Epithelial cell of esophagus (primary cell): ENCODE data around the gene CLGN.

Experiments used
- DNase-seq: peaks from one replicate; pipeline ENCODE4 v3.0.0; 2010; ENCODE audit warnings: low read depth
- H3K4me3 ChIP-seq: 2 replicates; pipeline ENCODE4 v1.5.1; 2011; ENCODE audit warnings: mild to moderate bottlenecking, low read length, control low read depth
- TF ChIP-seq, protein P1 (sequence below): IDR thresholded peaks from 2 replicates; pipeline ENCODE4 v1.5.1; 2011; ENCODE audit warnings: low read depth, mild to moderate bottlenecking, low read length, control low read depth, inconsistent platforms; ENCODE audit not compliant: insufficient read depth; ENCODE audit errors: missing control alignments

Gene CLGN

DNA sequence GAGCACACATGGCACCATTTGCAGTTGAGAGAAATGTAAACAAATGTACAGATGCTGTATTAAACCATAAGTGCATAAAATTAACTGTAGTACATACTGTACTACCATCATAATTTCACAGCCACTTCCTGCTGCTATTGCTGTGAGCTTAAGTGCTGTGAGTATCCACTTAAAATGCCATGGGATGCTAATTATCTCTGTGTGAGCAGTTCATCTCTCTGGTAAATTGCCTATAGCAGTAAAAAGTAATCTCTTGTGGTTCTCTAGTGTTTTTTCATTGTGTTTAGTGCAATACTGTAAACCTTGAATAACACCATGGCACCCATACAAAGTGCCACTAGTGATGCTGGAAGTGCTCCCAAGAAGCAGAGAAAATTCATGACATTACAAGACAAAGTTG, 63.9 kb downstream of the CLGN start:
- H3K4me3 ChIP-seq = no peak overlapping the region
- no peak for DNase-seq
- TF ChIP-seq, protein P1, sequence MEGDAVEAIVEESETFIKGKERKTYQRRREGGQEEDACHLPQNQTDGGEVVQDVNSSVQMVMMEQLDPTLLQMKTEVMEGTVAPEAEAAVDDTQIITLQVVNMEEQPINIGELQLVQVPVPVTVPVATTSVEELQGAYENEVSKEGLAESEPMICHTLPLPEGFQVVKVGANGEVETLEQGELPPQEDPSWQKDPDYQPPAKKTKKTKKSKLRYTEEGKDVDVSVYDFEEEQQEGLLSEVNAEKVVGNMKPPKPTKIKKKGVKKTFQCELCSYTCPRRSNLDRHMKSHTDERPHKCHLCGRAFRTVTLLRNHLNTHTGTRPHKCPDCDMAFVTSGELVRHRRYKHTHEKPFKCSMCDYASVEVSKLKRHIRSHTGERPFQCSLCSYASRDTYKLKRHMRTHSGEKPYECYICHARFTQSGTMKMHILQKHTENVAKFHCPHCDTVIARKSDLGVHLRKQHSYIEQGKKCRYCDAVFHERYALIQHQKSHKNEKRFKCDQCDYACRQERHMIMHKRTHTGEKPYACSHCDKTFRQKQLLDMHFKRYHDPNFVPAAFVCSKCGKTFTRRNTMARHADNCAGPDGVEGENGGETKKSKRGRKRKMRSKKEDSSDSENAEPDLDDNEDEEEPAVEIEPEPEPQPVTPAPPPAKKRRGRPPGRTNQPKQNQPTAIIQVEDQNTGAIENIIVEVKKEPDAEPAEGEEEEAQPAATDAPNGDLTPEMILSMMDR = no peak

DNA sequence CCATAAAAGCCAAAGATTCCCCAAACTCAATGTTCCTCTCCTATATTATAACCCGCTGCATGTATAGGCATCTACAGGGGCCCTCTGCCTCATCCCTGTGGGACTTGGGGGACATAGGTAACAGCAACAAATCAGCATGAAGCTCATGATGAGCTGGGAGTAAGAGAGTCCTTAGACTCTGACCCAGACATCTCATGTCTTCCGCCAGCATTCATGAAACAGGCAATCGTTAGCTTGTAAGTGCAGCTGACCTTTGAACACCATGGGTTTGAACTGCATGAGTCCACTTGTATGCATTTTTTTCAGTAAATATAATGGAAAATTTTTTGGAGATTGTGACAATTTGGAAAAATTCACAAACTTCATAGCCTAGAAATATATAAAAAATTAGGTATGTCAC, 64.4 kb downstream of the CLGN start:
- TF ChIP-seq, protein P1 = no peak
- H3K4me3 ChIP-seq = no peak overlapping the region
- no peak for DNase-seq

DNA sequence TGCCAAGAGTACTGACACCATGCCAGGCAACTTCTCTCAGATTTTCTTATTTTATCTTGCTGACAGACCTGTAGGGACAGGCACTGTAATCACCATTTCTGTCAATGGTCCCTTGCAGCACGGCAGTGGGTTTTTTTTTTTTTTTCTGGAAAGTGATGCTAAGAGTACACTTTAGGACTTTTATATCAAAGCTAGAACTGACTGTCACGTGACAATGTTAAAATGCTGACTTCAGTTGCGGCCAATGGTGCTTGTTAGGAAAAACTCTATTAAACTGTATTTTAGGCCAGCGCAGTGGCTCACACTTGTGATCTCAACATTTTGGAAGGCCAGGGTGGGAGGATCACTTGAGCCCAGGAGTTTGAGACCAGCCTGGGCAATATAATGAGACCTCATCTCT, 66.3 kb downstream of the CLGN start:
- DNase-seq = no peak
- H3K4me3 ChIP-seq = no peak overlapping the region
- TF ChIP-seq, protein P1 = no peak

DNA sequence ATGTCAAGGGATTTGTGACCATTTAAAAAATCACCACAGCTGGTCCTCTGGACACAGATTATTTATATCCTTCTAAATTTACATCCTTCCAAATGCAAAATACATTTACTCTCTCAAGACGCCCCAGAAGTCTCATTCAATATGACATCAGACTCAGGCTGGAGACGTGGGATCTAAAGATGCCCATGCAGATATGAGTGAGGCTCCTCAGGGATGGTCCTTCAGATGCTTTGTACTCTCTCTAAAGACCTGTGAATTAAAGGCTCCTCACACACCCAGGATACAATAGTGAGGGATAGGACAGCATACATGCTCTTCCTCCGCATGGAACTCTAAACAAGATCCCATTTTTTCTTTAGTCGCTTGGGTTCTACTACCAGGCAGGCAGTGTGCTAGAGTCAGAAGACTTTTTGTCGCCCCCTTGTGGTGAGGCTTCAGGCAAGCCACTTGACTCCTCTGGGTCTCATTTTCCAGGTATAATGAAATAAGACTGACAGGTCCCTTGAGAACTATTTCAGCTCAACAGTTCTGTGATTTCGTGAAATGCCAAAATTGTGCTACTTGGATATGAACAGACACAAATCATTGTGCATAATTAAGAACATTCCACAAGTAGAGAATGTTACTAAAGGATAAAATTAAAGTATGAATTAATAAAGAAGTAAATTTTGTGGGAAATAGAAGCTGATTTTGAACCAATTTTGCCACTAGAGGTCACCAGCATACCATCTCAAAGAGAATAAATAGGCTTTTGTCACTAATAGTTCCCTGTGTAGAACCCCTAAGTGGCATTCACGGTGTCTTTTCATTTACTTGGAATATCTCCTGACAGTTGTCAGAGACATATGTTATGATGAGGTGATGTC, 67.7 kb downstream of the CLGN start:
- TF ChIP-seq, protein P1 = peak; percentile 81
- DNase-seq = peak; percentile 89
- H3K4me3 ChIP-seq = no peak overlapping the region

DNA sequence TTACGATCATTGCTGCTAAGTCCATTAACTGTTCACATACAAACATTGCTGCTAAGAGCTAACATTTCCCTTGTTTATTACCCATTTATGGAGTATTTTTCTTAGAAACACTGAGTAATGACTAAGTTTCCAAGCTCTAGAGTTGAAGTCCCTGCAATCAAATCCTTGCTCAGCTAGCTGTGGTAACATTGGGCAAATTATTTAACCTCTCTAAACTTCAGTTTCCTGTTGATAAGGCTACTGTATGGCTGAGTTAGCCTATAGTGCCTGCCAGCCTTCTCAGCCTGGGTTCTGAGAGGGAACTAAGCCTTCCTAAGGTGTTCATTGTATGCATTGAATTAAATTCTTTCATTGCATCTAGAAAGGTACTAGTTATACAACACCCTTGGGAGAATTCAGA, 69.2 kb downstream of the CLGN start:
- no peak overlapping the region for H3K4me3 ChIP-seq
- DNase-seq = no peak
- TF ChIP-seq, protein P1 = no peak

DNA sequence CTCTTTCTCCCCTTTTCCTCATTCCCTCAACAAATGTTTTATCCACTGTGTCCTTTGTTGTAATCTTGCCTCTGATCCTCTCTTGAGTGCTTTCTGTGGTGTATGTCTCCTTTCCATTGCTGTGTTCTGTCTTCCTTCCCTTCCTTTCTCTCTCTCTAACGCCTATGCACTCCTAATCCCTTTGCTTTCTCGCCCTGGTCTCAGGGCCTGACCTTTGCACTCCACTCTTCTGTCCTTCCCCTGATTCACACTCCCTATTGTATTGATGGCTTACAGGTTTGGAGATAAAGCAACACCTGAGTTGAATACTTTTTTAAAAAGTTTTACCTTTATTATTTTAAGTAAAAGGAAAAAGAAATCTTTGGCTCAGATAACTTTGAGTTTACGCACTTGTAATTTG, 69.6 kb downstream of the CLGN start:
- TF ChIP-seq, protein P1 = no peak
- DNase-seq = no peak
- no peak overlapping the region for H3K4me3 ChIP-seq

DNA sequence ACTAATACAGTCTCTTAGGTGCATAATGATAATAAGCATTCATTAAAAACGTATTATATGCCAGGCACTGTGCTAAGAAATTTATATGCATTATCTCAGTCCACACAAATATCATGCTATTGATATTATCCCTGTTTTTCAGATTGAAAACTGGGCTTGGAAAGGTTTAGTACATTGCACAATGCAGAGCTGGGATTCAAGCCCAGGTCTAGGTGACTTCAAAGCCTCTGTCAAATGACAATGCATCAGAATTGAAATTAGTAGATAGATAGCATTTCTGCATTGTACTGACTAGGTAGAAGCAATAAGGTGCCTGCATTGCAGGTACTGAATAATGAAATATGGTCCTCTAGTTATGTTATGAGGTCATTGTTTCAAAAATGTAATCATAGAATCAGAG, 72.2 kb downstream of the CLGN start:
- H3K4me3 ChIP-seq = no peak overlapping the region
- no peak for DNase-seq
- TF ChIP-seq, protein P1 = no peak
